Small intestine (tissue), 7 donors: Measurements from ENCODE around the gene PNMA6E. TPM values are rescaled to one million over a fixed set of nuclear protein-coding genes. Genes with fewer than 3 reads are reported as not detected.
A peak's percentile ranks its signal among the peaks of the same experiment; 100 is the strongest.

Experiments
- DNase-seq, 2 donors: peaks; one replicate each; pipeline versions ENCODE4 v3.0.0 to v3.0.0-alpha.2; 2013
- FAIRE-seq: peaks from 2 replicates; lab custom pipeline; 2012; peaks lifted over from hg19 to GRCh38; lab: Jason Lieb, UNC
- H3K27ac ChIP-seq, 3 donors: one replicate each; pipeline ENCODE4 v1.5.1; 2013; ENCODE audit warnings: low read length in 2 of 3, mild to moderate bottlenecking in 2 of 3, control low read depth in 1 of 3, inconsistent platforms in 1 of 3, low read depth in 1 of 3, moderate library complexity in 1 of 3
- H3K27me3 ChIP-seq, 3 donors: one replicate each; pipeline ENCODE4 v1.6.1; 2013; ENCODE audit warnings: low read length in 3 of 3, inconsistent platforms in 1 of 3; ENCODE audit not compliant: control insufficient read depth in 3 of 3, insufficient read depth in 3 of 3
- H3K36me3 ChIP-seq, 3 donors: one replicate each; pipeline ENCODE4 v1.6.1; 2013; ENCODE audit warnings: low read length in 3 of 3, inconsistent platforms in 1 of 3, low read depth in 1 of 3, mild to moderate bottlenecking in 1 of 3, moderate library complexity in 1 of 3; ENCODE audit not compliant: control insufficient read depth in 3 of 3, insufficient read depth in 2 of 3
- H3K4me1 ChIP-seq, 3 donors: one replicate each; pipeline ENCODE4 v1.6.1; 2013; ENCODE audit warnings: low read length in 2 of 3, inconsistent platforms in 1 of 3, low read depth in 1 of 3, mild to moderate bottlenecking in 1 of 3, moderate library complexity in 1 of 3; ENCODE audit not compliant: control insufficient read depth in 3 of 3, insufficient read depth in 2 of 3
- H3K4me3 ChIP-seq, 3 donors: one replicate each; pipeline ENCODE4 v1.5.1; 2013; ENCODE audit warnings: low read length in 3 of 3, control low read depth in 1 of 3, inconsistent platforms in 1 of 3, low read depth in 1 of 3, mild to moderate bottlenecking in 1 of 3, moderate library complexity in 1 of 3
- H3K9me3 ChIP-seq, 2 donors: one replicate each; pipeline ENCODE4 v1.6.1; 2013; ENCODE audit warnings: low read depth in 1 of 2, low read length in 1 of 2; ENCODE audit not compliant: control insufficient read depth in 2 of 2, insufficient read depth in 1 of 2
- WGBS, 3 donors: extraction: QIAGEN DNeasy Blood & Tissue Kit; methylation state at CpG; one replicate each; pipeline ENCODE4 v1.1.7; 2013; 5-methylcytosine and 5-hydroxymethylcytosine counted together
- polyA plus RNA-seq, 4 donors: library from polyadenylated mRNA; stranded (reverse) in 3 of 4; unstranded in 1 of 4; fragments of 200-250 nt in 3 of 4; fragments of 120-200 nt in 1 of 4; gene quantifications; one replicate each; pipeline versions ENCODE4 v1.2.1 to v1.2.3, GENCODE V29; 2013
- donor health status: healthy with polysubstance abuse.
- donor health status: control.
- donor health status: control.
- donor health status: Bipolar disorder and iron deficiency.
- donor health status: healthy.

Gene PNMA6E
- polyA plus RNA-seq, 4 donors, result not detected

DNA sequence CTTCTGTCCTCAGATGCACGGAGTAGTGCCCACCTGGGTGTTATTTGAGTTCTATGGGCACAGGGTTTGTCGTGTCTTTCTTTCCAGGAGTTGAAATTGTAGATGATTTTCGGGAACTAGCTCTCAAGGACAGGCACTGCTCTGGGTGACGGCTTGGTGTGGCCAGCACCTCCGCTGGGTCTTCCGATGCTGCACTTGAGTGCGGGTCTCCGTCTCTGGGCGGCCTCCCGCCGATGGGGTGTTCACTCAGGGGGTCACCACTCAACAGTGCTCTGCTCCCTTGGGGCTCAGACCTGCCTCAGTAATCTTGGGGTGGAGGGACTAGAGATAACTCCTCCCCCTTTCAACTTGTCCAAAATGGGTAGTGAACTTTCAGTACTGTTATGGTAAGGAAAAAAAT is 12.6 kb upstream of the PNMA6E start:
- no peak for FAIRE-seq
- Histone ChIP-seq H3K9me3 (no peaks in the 10 kb centered on the region), H3K27ac (no peak overlapping the region), H3K4me1 (no peaks in the 10 kb centered on the region), H3K4me3 (no peak overlapping the region), H3K27me3 (no peaks in the 10 kb centered on the region), H3K36me3 (no peaks in the 10 kb centered on the region)
- WGBS, 3 donors, result 87 to 91% (median 88%) methylated on average over 9 to 11 of the region's 11 CpGs
- no peak for DNase-seq

DNA sequence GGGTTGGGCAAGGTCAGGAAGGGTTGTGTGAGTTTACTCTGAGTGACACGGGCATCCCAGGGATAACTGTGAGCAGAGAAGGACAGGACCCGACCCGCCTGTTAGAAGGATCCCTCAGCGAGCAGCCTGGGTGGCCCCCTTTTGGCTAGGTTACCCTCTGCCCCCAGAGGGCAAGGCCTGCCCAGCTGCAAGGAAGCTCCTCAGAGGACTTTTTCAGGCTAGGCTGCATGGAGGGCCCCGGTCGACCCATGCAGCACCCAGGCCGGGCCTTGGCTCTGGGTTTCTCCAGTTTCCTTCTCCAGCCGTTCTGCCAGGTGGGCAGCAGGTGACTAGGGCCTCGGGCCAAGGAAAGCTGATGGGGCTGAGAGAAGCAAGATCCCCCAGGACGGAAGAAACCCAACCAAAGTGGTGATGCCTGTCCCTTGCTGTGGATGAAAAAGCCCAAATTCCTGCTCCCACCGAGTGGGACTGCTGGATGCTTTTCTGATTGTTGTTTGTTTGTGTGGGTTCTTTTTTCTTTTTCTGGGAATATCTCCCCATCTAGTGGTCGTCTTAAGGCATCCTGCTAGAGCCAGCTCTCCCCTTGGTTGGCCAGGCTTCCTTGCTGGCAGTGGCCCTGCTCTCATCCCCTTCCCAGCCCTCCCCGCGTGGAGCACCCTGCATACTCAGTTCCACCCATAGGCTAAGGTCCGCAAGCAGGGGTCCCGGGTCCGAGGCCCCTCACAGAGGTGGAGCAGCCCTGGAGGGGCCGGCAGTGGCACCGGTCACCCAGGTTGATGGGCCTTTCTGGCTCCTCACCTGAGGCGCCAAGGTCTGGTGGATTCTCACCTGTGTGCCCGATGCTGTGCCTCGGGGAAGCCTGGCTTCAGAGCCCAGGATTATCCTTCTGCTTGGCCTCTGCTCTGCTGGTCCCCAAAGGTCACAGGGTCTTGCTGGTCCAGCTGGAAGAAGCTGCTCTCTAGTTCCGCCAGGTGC is 11.9 kb upstream of the PNMA6E start:
- Histone ChIP-seq H3K36me3 (no peaks in the 10 kb centered on the region), H3K27ac (no peak overlapping the region), H3K4me3 (no peak overlapping the region), H3K27me3 (no peaks in the 10 kb centered on the region), H3K9me3 (no peaks in the 10 kb centered on the region), H3K4me1 (no peaks in the 10 kb centered on the region)
- DNase-seq (no peak), FAIRE-seq (no peak)
- WGBS, 3 donors, result 80 to 82% (median 81%) methylated on average over 13 to 23 of the region's 23 CpGs

DNA sequence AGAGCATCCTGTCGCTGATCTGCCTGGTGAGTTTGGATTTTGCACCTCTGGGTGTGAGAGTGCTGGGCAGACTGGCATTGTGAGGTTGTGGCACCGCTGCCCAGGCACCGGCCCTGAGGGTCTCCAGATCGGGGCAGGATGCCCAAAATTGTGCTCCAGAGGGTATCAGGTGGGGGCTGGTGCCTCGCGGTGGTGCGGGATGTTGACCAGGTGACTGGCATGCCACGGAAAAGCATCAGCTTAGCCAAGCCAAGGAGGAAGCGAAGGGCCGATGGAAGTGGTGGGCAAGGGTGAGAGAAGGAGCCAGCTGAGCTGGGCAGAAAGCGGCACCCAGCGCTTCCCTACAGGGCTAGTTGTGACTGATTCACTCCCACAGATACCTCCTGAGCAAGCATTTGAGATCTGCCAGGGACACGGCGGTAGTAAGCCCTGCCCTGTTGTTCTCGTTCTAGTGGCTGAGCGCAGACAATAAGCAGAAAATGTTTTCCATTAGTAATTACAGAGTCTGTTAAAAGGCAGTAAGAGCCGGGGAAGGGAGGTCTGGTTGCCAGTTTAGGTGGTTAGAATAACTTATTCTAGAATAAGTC is 10.9 kb upstream of the PNMA6E start:
- H3K36me3 ChIP-seq, result no peaks in the 10 kb centered on the region
- H3K27ac ChIP-seq, result no peak overlapping the region
- H3K9me3 ChIP-seq, result no peaks in the 10 kb centered on the region
- WGBS, 3 donors, result 45 to 69% (median 54%) methylated on average over 15 to 17 of the region's 17 CpGs
- DNase-seq, result peak in 1 of 2 donors; percentile 4
- no peak for FAIRE-seq
- H3K4me3 ChIP-seq, result peak overlapping the region in 2 of 3 donors; percentile 34 to 49
- no peaks in the 10 kb centered on the region for H3K4me1 ChIP-seq
- no peaks in the 10 kb centered on the region for H3K27me3 ChIP-seq

DNA sequence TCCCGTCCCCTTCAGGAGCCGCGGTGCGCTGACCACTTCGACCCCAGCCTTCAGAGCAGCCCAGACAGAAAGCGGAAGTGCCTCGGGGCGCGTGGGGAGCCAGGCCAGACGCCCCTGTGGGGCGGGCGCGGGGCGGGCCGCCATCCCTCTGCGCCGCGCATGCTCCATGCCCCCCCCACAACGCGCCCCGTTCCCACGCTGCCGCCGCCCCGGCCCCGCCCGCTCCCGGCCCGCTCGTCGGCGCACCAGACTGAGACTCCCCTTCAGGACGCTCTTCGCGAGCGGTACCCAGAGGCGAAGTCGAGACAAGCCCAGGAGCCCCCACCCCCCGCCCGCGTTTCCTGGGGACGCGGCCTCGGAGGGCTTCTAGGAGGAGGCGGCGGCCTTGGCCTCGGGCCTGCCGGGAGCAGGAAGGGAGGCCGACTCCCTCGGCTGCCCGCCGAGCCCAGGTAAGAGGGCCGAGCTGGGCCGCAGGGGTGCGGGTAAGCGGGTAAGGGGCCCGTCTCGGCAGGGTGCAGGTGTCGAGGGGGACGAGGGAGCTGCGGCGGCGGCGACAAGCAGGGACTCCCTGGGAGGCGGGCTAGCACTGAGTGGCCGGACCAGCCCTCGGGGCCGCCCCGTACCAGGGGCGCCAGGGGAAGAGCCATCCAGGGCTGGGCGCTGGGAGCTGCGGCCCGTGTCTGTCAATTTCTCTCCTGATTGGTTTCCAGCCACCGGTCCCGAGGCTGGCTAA is 10.3 kb upstream of the PNMA6E start, which contains the start of gene ZFP92:
Gene ZFP92, plus strand, starts transcription at position 218 of the 733 bp plus-strand sequence. CDS start 6,851 bp downstream, outside the sequence.
- Histone ChIP-seq H3K27me3 (no peaks in the 10 kb centered on the region), H3K27ac (peak within 1 kb of the TSS in 1 of 3 donors; percentile 33), H3K9me3 (no peaks in the 10 kb centered on the region), H3K4me1 (no peaks in the 10 kb centered on the region), H3K36me3 (no peaks in the 10 kb centered on the region), H3K4me3 (peak within 1 kb of the TSS in 2 of 3 donors; percentile 34 to 49)
- DNase-seq, result peak; percentile 9 to 61
- FAIRE-seq, result no peak
- 1 to 42% (median 5%) methylated on average over 22 to 75 of the region's 75 CpGs for WGBS, 3 donors

DNA sequence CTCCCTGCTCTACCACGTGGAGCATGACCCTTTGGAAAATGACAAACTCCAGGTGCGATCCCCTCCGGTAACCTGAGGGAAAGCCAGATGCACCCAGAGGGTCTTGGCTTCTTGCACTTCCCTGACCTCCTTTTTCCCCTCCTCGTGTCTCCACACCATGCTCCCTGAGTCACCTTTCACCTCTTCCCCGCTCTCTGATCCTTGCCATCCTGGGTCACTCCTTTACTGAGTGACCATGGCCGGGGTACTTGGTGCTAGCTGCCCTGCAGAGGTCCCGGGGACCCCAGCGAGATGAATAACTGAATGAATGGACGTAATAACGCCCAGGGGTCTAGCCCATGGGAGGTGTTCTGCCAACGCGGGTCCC is 9.7 kb upstream of the PNMA6E start:
- Histone ChIP-seq H3K4me3 (peak overlapping the region in 1 of 3 donors; percentile 25), H3K9me3 (no peaks in the 10 kb centered on the region), H3K36me3 (no peaks in the 10 kb centered on the region), H3K4me1 (no peaks in the 10 kb centered on the region), H3K27me3 (no peaks in the 10 kb centered on the region), H3K27ac (peak overlapping the region in 1 of 3 donors; percentile 33)
- WGBS, 3 donors, result 24 to 52% (median 40%) methylated on average over 12 of the region's 12 CpGs
- FAIRE-seq, result no peak
- DNase-seq, result no peak

DNA sequence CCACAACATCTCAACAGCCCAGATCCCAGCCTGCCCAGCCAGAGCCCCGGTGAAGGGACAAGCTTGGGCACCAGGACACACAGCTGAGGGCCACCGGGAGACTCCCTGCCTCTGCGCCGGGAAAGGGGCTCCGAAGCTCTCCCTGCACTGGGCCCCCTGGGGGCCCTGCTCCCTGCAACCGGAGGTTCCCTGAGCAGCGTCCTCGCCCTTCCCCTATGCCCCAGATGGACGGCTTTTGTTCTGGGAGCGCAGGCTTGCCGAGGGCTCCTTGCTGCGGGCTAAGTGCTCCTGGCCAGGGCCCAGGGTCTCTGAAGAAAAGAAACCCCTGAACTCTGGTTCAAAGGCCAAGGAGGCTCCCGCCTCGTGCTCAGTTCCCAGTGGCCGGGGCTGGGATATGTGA is 9.2 kb upstream of the PNMA6E start:
- Histone ChIP-seq H3K4me3 (no peak overlapping the region), H3K9me3 (no peaks in the 10 kb centered on the region), H3K27ac (peak overlapping the region in 1 of 3 donors; percentile 33), H3K4me1 (no peaks in the 10 kb centered on the region), H3K27me3 (no peaks in the 10 kb centered on the region), H3K36me3 (no peaks in the 10 kb centered on the region)
- no peak for FAIRE-seq
- 28 to 64% (median 61%) methylated on average over 12 to 15 of the region's 15 CpGs for WGBS, 3 donors
- DNase-seq, result peak in 1 of 2 donors; percentile 62

DNA sequence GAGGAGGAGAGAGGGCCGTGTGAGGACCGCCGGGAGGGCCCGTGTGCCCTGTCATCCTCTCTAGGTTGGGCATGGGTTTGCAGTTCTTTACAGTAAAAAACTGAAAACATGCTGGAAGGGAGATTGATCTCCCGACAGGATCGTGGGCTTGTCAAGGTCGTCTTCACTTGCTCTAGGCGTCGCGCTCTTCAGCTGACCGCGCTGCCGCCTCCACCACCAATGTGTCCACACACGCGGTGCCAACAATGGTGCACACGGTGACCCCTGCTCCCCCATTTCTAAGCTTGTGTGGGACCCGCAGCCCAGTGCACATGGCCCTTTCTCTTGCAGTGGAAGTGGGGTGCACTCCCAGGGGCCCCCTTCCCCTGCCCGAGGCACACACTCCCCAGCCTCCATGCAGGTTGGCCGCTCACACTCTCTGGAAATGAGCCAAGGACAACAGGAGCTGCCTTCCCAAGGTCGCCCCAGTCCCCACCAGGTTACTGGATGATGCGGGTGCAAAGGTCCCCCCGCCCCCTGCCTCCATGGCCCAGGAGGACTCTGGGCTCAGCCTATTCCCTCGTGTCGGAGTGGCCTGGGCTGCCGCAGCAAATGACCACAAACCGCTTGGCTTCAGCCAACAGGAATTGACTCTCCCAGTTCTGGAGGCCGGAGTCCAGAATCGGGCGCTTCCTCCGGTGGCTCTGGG is 8.4 kb upstream of the PNMA6E start:
- Histone ChIP-seq H3K27me3 (no peaks in the 10 kb centered on the region), H3K9me3 (no peaks in the 10 kb centered on the region), H3K4me1 (no peaks in the 10 kb centered on the region), H3K36me3 (no peaks in the 10 kb centered on the region), H3K27ac (no peak overlapping the region), H3K4me3 (no peak overlapping the region)
- WGBS, 3 donors, result 46 to 76% (median 73%) methylated on average over 13 to 30 of the region's 30 CpGs
- DNase-seq (peak in 1 of 2 donors; percentile 78), FAIRE-seq (no peak)
